HepG2 (cell line): ENCODE data around the gene LCAT. TPM values are rescaled to one million over a fixed set of nuclear protein-coding genes. Genes with fewer than 3 reads are reported as not detected.

Source experiments
- HOXD1 ChIP-seq: sonication (generic); formaldehyde crosslinking; IDR thresholded peaks from 2 replicates; pipeline ENCODE4 v1.5.0; 2020; ENCODE audit warnings: missing genetic modification reagents
- KDM1A ChIP-seq: IDR thresholded peaks from 2 replicates; pipeline ENCODE4 v1.6.1; 2016; ENCODE audit warnings: missing compliant biosample characterization
- MATR3 ChIP-seq: sonication (generic); formaldehyde crosslinking; IDR thresholded peaks from 2 replicates; pipeline ENCODE4 v1.4.0; 2020; ENCODE audit warnings: missing genetic modification reagents
- NFE2L1 ChIP-seq: sonication (generic); formaldehyde crosslinking; IDR thresholded peaks from 2 replicates; pipeline ENCODE4 v1.4.0; 2020; ENCODE audit warnings: missing genetic modification reagents, mild to moderate bottlenecking, borderline replicate concordance
- NFIB ChIP-seq: sonication (generic); formaldehyde crosslinking; IDR thresholded peaks from 2 replicates; pipeline ENCODE4 v1.9.0; 2021; ENCODE audit warnings: missing genetic modification reagents, mild to moderate bottlenecking, borderline replicate concordance
- NR2F1 ChIP-seq, 2 experiments: fragments of 450-650 bp in 1 of 2; formaldehyde crosslinking in 1 of 2; IDR thresholded peaks; 2 replicates each; pipeline versions ENCODE4 v1.5.0 to v1.6.1; 2016 to 2020; ENCODE audit warnings: mild to moderate bottlenecking in 1 of 2, missing compliant biosample characterization in 1 of 2, missing genetic modification reagents in 1 of 2, moderate library complexity in 1 of 2
- SP2 ChIP-seq: sonication (generic); formaldehyde crosslinking; IDR thresholded peaks from 2 replicates; pipeline ENCODE4 v1.5.1; 2020; ENCODE audit warnings: mild to moderate bottlenecking, missing genetic modification reagents
- ZBTB7A ChIP-seq: sonication (generic); formaldehyde crosslinking; IDR thresholded peaks from 2 replicates; pipeline ENCODE4 v1.8.0; 2022; ENCODE audit warnings: mild to moderate bottlenecking, missing genetic modification reagents
- ZNF343 ChIP-seq: sonication (generic); formaldehyde crosslinking; IDR thresholded peaks from 2 replicates; pipeline ENCODE4 v1.4.0; 2020; ENCODE audit warnings: mild to moderate bottlenecking, missing genetic modification reagents
- ZNF652 ChIP-seq: IDR thresholded peaks from 2 replicates; pipeline ENCODE4 v1.6.1; 2016; ENCODE audit warnings: low read depth, borderline replicate concordance
- ZNF670 ChIP-seq: sonication (generic); formaldehyde crosslinking; IDR thresholded peaks from 2 replicates; pipeline ENCODE4 v1.8.0; 2022; ENCODE audit warnings: mild to moderate bottlenecking, missing genetic modification reagents, borderline replicate concordance
- ZSCAN30 ChIP-seq: sonication (generic); formaldehyde crosslinking; IDR thresholded peaks from 2 replicates; pipeline ENCODE4 v1.5.0; 2020; ENCODE audit warnings: mild to moderate bottlenecking, missing genetic modification reagents
- polyA plus RNA-seq, 8 experiments: library from polyadenylated mRNA; depleted of rRNA in 3 of 8; stranded (reverse) in 7 of 8; unstranded in 1 of 8; fragments of >200 nt; fragmentation: Illumina TruSeq in 4 of 8; extraction: Trizol in 4 of 8; gene quantifications; 2 replicates each; pipeline versions ENCODE4 v1.2.1 to v1.2.3, GENCODE V29; 2011 to 2016; ENCODE audit warnings: low read depth in 4 of 8, missing spikeins in 1 of 8, mixed read lengths in 1 of 8; ENCODE audit not compliant: insufficient read depth in 1 of 8
- total RNA-seq, 5 experiments: library from RNA; depleted of rRNA; stranded (reverse); fragments of >200 nt; fragmentation: Illumina TruSeq; extraction: Trizol; gene quantifications; 2 replicates each; pipeline ENCODE4 v1.2.3, GENCODE V29; 2016; ENCODE audit warnings: low read depth in 1 of 5
- TF ChIP-seq, protein P1 (sequence below): sonication (generic); formaldehyde crosslinking; IDR thresholded peaks from 2 replicates; pipeline ENCODE4 v1.4.0; 2020; ENCODE audit warnings: missing genetic modification reagents, borderline replicate concordance
- TF ChIP-seq, protein P2 (sequence below), 2 experiments: sonication (generic) in 1 of 2; formaldehyde crosslinking in 1 of 2; IDR thresholded peaks; 2 replicates each; pipeline versions ENCODE4 v1.5.1 to v1.6.1; 2011 to 2020; ENCODE audit warnings: borderline replicate concordance in 1 of 2, low read depth in 1 of 2, low read length in 1 of 2, mild to moderate bottlenecking in 1 of 2, missing genetic modification reagents in 1 of 2, moderate library complexity in 1 of 2
- TF ChIP-seq, protein P3 (sequence below): sonication (generic); formaldehyde crosslinking; IDR thresholded peaks from 2 replicates; pipeline ENCODE4 v1.5.1; 2020; ENCODE audit warnings: mild to moderate bottlenecking, missing genetic modification reagents, borderline replicate concordance
- TF ChIP-seq, protein P4 (sequence below): sonication (generic); formaldehyde crosslinking; IDR thresholded peaks from 2 replicates; pipeline ENCODE4 v1.4.0; 2020; ENCODE audit warnings: mild to moderate bottlenecking, low read depth, missing genetic modification reagents
- TF ChIP-seq, protein P5 (sequence below): sonication (generic); IDR thresholded peaks from 2 replicates; pipeline ENCODE4 v1.6.1; 2016; ENCODE audit warnings: low read depth, borderline replicate concordance

Gene LCAT
- total and polyA plus RNA-seq, 2 of the 13 experiments (the other 11 are each of a cell fraction or from before 2014, with no cell fraction given) = 36.1 to 38.9 TPM

DNA sequence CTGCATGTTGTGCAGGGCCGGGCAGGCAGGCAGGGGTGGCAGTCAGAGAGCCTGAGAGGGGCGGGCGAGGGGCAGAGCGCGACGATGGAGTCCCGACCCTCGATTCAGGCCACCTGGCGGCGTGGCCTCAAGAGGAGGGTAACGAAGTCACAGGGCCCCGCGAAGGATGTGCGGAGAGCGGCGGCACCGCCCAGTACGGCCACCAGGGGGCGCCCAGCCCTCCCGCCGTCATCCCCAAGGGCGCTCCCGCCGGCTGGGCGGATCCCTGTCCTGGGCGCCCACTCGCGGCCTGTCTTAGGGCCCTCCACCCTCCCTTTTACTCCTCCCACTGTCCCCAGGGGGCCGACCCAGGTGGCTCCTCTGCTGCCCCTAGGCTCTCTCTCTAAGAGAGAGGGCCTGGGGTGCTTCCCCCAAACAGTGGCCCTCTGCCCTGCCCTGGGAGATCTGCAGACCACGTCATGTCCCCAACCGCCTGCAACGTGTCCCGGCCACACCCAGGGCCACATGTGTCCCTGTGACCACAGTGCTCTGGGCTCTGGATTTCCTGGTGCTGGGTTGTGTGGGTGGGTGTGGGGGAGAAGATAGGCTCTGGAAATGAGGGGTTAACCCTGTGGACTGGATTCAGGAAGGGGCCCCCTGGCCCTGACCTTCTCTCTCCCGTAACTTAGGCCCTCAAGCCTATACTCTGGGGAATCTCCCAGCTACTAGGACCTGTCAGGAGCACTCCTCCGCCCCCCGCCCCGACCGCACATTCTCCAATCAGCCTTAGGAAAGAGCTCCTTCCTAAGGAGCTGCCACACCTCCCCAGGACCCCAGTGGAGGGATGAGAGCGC lies 49.5 kb upstream of the LCAT start (continued):
- TF ChIP-seq, protein P1, sequence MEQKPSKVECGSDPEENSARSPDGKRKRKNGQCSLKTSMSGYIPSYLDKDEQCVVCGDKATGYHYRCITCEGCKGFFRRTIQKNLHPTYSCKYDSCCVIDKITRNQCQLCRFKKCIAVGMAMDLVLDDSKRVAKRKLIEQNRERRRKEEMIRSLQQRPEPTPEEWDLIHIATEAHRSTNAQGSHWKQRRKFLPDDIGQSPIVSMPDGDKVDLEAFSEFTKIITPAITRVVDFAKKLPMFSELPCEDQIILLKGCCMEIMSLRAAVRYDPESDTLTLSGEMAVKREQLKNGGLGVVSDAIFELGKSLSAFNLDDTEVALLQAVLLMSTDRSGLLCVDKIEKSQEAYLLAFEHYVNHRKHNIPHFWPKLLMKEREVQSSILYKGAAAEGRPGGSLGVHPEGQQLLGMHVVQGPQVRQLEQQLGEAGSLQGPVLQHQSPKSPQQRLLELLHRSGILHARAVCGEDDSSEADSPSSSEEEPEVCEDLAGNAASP (CRISPR knock-in tag) = peak; percentile 68
- TF ChIP-seq, protein P2, sequence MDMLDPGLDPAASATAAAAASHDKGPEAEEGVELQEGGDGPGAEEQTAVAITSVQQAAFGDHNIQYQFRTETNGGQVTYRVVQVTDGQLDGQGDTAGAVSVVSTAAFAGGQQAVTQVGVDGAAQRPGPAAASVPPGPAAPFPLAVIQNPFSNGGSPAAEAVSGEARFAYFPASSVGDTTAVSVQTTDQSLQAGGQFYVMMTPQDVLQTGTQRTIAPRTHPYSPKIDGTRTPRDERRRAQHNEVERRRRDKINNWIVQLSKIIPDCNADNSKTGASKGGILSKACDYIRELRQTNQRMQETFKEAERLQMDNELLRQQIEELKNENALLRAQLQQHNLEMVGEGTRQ (IDR thresholded peaks at IDR 0.05; ENCODE audit: low read depth, low read length) = no peak
- TF ChIP-seq, protein P2 (CRISPR knock-in tag; IDR thresholded peaks at IDR 0.05; ENCODE audit: borderline replicate concordance) = peak; percentile 30; the same call in 1 of the 2 replicates
- TF ChIP-seq ZBTB7A (0 out of 2 replicates have a peak, but pooled peaks have one; percentile 10), NFE2L1 (CRISPR knock-in tag) (no peak), HOXD1 (CRISPR knock-in tag) (peak; percentile 90), SP2 (CRISPR knock-in tag) (no peak), NFIB (CRISPR knock-in tag) (no peak), ZNF652 (peak; percentile 82), ZSCAN30 (no peak), MATR3 (no peak), ZNF343 (CRISPR knock-in tag) (no peak), KDM1A (no peak), ZNF670 (CRISPR knock-in tag) (no peak), NR2F1 (CRISPR knock-in tag; IDR thresholded peaks at IDR 0.05) (no peak)
- TF ChIP-seq, protein P3, sequence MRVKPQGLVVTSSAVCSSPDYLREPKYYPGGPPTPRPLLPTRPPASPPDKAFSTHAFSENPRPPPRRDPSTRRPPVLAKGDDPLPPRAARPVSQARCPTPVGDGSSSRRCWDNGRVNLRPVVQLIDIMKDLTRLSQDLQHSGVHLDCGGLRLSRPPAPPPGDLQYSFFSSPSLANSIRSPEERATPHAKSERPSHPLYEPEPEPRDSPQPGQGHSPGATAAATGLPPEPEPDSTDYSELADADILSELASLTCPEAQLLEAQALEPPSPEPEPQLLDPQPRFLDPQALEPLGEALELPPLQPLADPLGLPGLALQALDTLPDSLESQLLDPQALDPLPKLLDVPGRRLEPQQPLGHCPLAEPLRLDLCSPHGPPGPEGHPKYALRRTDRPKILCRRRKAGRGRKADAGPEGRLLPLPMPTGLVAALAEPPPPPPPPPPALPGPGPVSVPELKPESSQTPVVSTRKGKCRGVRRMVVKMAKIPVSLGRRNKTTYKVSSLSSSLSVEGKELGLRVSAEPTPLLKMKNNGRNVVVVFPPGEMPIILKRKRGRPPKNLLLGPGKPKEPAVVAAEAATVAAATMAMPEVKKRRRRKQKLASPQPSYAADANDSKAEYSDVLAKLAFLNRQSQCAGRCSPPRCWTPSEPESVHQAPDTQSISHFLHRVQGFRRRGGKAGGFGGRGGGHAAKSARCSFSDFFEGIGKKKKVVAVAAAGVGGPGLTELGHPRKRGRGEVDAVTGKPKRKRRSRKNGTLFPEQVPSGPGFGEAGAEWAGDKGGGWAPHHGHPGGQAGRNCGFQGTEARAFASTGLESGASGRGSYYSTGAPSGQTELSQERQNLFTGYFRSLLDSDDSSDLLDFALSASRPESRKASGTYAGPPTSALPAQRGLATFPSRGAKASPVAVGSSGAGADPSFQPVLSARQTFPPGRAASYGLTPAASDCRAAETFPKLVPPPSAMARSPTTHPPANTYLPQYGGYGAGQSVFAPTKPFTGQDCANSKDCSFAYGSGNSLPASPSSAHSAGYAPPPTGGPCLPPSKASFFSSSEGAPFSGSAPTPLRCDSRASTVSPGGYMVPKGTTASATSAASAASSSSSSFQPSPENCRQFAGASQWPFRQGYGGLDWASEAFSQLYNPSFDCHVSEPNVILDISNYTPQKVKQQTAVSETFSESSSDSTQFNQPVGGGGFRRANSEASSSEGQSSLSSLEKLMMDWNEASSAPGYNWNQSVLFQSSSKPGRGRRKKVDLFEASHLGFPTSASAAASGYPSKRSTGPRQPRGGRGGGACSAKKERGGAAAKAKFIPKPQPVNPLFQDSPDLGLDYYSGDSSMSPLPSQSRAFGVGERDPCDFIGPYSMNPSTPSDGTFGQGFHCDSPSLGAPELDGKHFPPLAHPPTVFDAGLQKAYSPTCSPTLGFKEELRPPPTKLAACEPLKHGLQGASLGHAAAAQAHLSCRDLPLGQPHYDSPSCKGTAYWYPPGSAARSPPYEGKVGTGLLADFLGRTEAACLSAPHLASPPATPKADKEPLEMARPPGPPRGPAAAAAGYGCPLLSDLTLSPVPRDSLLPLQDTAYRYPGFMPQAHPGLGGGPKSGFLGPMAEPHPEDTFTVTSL (CRISPR knock-in tag) = no peak
- TF ChIP-seq, protein P4, sequence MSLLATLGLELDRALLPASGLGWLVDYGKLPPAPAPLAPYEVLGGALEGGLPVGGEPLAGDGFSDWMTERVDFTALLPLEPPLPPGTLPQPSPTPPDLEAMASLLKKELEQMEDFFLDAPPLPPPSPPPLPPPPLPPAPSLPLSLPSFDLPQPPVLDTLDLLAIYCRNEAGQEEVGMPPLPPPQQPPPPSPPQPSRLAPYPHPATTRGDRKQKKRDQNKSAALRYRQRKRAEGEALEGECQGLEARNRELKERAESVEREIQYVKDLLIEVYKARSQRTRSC (CRISPR knock-in tag) = 0 out of 2 replicates have a peak, but pooled peaks have one; percentile 45
- TF ChIP-seq, protein P5, sequence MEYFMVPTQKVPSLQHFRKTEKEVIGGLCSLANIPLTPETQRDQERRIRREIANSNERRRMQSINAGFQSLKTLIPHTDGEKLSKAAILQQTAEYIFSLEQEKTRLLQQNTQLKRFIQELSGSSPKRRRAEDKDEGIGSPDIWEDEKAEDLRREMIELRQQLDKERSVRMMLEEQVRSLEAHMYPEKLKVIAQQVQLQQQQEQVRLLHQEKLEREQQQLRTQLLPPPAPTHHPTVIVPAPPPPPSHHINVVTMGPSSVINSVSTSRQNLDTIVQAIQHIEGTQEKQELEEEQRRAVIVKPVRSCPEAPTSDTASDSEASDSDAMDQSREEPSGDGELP = peak; percentile 41; the same call in 1 of the 2 replicates
